Liver (tissue), 9 donors: ENCODE measurements around the gene AS3MT. TPM values are rescaled to one million over a fixed set of nuclear protein-coding genes. Genes with fewer than 3 reads are reported as not detected.

Experiments used
- DNase-seq: peaks from one replicate; pipeline ENCODE4 v3.0.0-alpha.2; 2017; ENCODE audit warnings: low spot score
- H3K27ac ChIP-seq, 2 donors: one replicate each; pipeline ENCODE4 v1.7.0; 2013; ENCODE audit warnings: inconsistent platforms in 2 of 2, low read length in 2 of 2, control low read depth in 1 of 2, low read depth in 1 of 2, mild to moderate bottlenecking in 1 of 2
- H3K27me3 ChIP-seq, 4 donors: one replicate each; pipeline versions ENCODE4 v1.6.1 to v1.7.0; 2013; ENCODE audit warnings: low read length in 3 of 4, inconsistent platforms in 1 of 4, mild to moderate bottlenecking in 1 of 4, moderate library complexity in 1 of 4; ENCODE audit not compliant: control insufficient read depth in 4 of 4, insufficient read depth in 4 of 4
- H3K36me3 ChIP-seq, 4 donors: one replicate each; pipeline versions ENCODE4 v1.6.1 to v1.7.0; 2013; ENCODE audit warnings: low read length in 3 of 4, mild to moderate bottlenecking in 3 of 4, low read depth in 1 of 4, moderate library complexity in 1 of 4; ENCODE audit not compliant: control insufficient read depth in 4 of 4, insufficient read depth in 3 of 4
- H3K4me1 ChIP-seq, 4 donors: one replicate each; pipeline versions ENCODE4 v1.6.1 to v1.7.0; 2013; ENCODE audit warnings: low read length in 3 of 4, mild to moderate bottlenecking in 3 of 4, moderate library complexity in 1 of 4; ENCODE audit not compliant: control insufficient read depth in 4 of 4, insufficient read depth in 4 of 4
- H3K4me3 ChIP-seq, 3 donors: one replicate each; pipeline versions ENCODE4 v1.6.1 to v1.7.0; 2013; ENCODE audit warnings: low read length in 3 of 3, control low read depth in 1 of 3, low read depth in 1 of 3, mild to moderate bottlenecking in 1 of 3
- H3K9ac ChIP-seq, 2 donors: one replicate each; pipeline ENCODE4 v1.7.0; 2013; ENCODE audit warnings: low read length in 2 of 2, mild to moderate bottlenecking in 2 of 2, moderate library complexity in 2 of 2, control low read depth in 1 of 2, low read depth in 1 of 2
- H3K9me3 ChIP-seq, 4 donors: one replicate each; pipeline versions ENCODE4 v1.6.1 to v1.7.0; 2013; ENCODE audit warnings: low read length in 3 of 4; ENCODE audit not compliant: control insufficient read depth in 4 of 4
- ATF3 ChIP-seq: IDR thresholded peaks from 2 replicates; pipeline ENCODE4 v1.6.1; 2016; ENCODE audit warnings: antibody characterized with exemption
- CTCF ChIP-seq: fragments of 150-350 bp; IDR thresholded peaks from 2 replicates; pipeline ENCODE4 v1.5.1; 2017; ENCODE audit warnings: improper control_type of control experiment, low read depth, low read length; ENCODE audit not compliant: missing input control
- EGR1 ChIP-seq, 2 donors: IDR thresholded peaks; 2 replicates each; pipeline ENCODE4 v1.6.1; 2016 to 2018; ENCODE audit warnings: antibody characterized with exemption in 2 of 2, low read depth in 2 of 2
- FOXA1 ChIP-seq: IDR thresholded peaks from 2 replicates; pipeline ENCODE4 v1.6.1; 2016; ENCODE audit warnings: antibody characterized with exemption
- GABPA ChIP-seq, 2 donors: IDR thresholded peaks in 1 of 2; conservative IDR thresholded peaks in 1 of 2; 2 replicates each; pipeline ENCODE4 v1.6.1; 2016; ENCODE audit warnings: antibody characterized with exemption in 2 of 2, mild to moderate bottlenecking in 1 of 2, moderate library complexity in 1 of 2
- HNF4A ChIP-seq, 2 donors: conservative IDR thresholded peaks; 2 replicates each; pipeline ENCODE4 v1.6.1; 2016; ENCODE audit warnings: antibody characterized with exemption in 2 of 2, mild to moderate bottlenecking in 2 of 2
- JUND ChIP-seq, 2 donors: IDR thresholded peaks; 2 replicates each; pipeline ENCODE4 v1.6.1; 2016; ENCODE audit warnings: antibody characterized with exemption in 2 of 2
- MAX ChIP-seq: IDR thresholded peaks from 2 replicates; pipeline ENCODE4 v1.6.1; 2016; ENCODE audit warnings: antibody characterized with exemption
- NR2F2 ChIP-seq: IDR thresholded peaks from 2 replicates; pipeline ENCODE4 v1.6.1; 2016; ENCODE audit warnings: antibody characterized with exemption
- REST ChIP-seq: IDR thresholded peaks from 2 replicates; pipeline ENCODE4 v1.6.1; 2016; ENCODE audit warnings: antibody characterized with exemption, mild to moderate bottlenecking
- SP1 ChIP-seq: IDR thresholded peaks from 2 replicates; pipeline ENCODE4 v1.6.1; 2018; ENCODE audit warnings: antibody characterized with exemption, mild to moderate bottlenecking
- YY1 ChIP-seq: IDR thresholded peaks from 2 replicates; pipeline ENCODE4 v1.6.1; 2016; ENCODE audit warnings: antibody characterized with exemption, mild to moderate bottlenecking
- ZBTB33 ChIP-seq: IDR thresholded peaks from 2 replicates; pipeline ENCODE4 v1.6.1; 2016; ENCODE audit warnings: antibody characterized with exemption
- WGBS: extraction: QIAGEN DNeasy Blood & Tissue Kit; methylation state at CpG from one replicate; pipeline ENCODE4 v1.1.7; 2013; 5-methylcytosine and 5-hydroxymethylcytosine counted together
- polyA plus RNA-seq, 2 donors: library from polyadenylated mRNA; stranded (reverse) in 1 of 2; unstranded in 1 of 2; fragments of 200-250 nt in 1 of 2; fragments of >200 nt in 1 of 2; fragmentation: Nextera tagmentation in 1 of 2; extraction: Ambion mirVana in 1 of 2; gene quantifications; one replicate each; pipeline versions ENCODE4 v1.2.1 to v1.2.3, GENCODE V29; 2013 to 2015
- total RNA-seq, 2 donors: library from RNA; depleted of rRNA; stranded (reverse); fragments of >200 nt; gene quantifications; one replicate each; pipeline ENCODE4 v1.2.3, GENCODE V29; 2014
- donor health status: healthy.
- donor health status: healthy.
- donor health status: healthy.
- donor health status: healthy.
- donor health status: healthy.

The AS3MT gene
- total and polyA plus RNA-seq, 4 donors, result 13.4 to 38.1 (median 16.2) TPM

GRCh38 chr10:102946992-102947391 lies 77.7 kb downstream of the AS3MT start:
- Histone ChIP-seq H3K4me3 (no peak overlapping the region), H3K27me3 (no peaks in the 10 kb centered on the region), H3K9me3 (no peaks in the 10 kb centered on the region), H3K27ac (no peak overlapping the region), H3K36me3 (no peaks in the 10 kb centered on the region), H3K9ac (no peak overlapping the region), H3K4me1 (peaks cover 0 to 6% (median under 1%) of the 10 kb centered on the region in 4 donors)
- TF ChIP-seq ZBTB33 (no peak), FOXA1 (no peak), SP1 (no peak), CTCF (no peak), EGR1 (IDR thresholded peaks at IDR 0.05; ENCODE audit: low read depth in 2 of 2) (no peak), YY1 (no peak), NR2F2 (no peak), MAX (no peak), JUND (IDR thresholded peaks at IDR 0.05) (no peak), ATF3 (no peak)
- 93% methylated on average over 2 of the region's 2 CpGs for WGBS
- no peak for DNase-seq

GRCh38 chr10:102948176-102948575 lies 78.9 kb downstream of the AS3MT start:
- H3K27ac ChIP-seq, result no peak overlapping the region
- 93% methylated on average over 4 of the region's 4 CpGs for WGBS

GRCh38 chr10:102948786-102949185 lies 79.5 kb downstream of the AS3MT start:
- no peak overlapping the region for H3K27ac ChIP-seq
- DNase-seq, result no peak
- H3K9ac ChIP-seq, result no peak overlapping the region
- H3K27me3 ChIP-seq, result no peaks in the 10 kb centered on the region
- no peak overlapping the region for H3K4me3 ChIP-seq
- H3K4me1 ChIP-seq, result peaks cover 0 to 6% (median under 1%) of the 10 kb centered on the region in 4 donors
- 92% methylated on average over 3 of the region's 3 CpGs for WGBS
- H3K9me3 ChIP-seq, result no peaks in the 10 kb centered on the region
- H3K36me3 ChIP-seq, result no peaks in the 10 kb centered on the region
- TF ChIP-seq CTCF (no peak), YY1 (no peak), EGR1 (IDR thresholded peaks at IDR 0.05; ENCODE audit: low read depth in 2 of 2) (no peak), GABPA (IDR thresholded peaks at IDR 0.05 in 1 of 2, conservative IDR thresholded peaks at IDR 0.05 in 1 of 2) (no peak), REST (no peak), HNF4A (conservative IDR thresholded peaks at IDR 0.05) (no peak), ATF3 (no peak), JUND (IDR thresholded peaks at IDR 0.05) (no peak)

More at GRCh38 chr10:102948176-102948575, 78.9 kb downstream of the AS3MT start:
- Histone ChIP-seq H3K36me3 (no peaks in the 10 kb centered on the region), H3K9me3 (no peaks in the 10 kb centered on the region), H3K27me3 (no peaks in the 10 kb centered on the region), H3K9ac (no peak overlapping the region), H3K4me1 (peaks cover 0 to 6% (median under 1%) of the 10 kb centered on the region in 4 donors), H3K4me3 (no peak overlapping the region)
- no peak for TF ChIP-seq ATF3
- DNase-seq, result no peak
